ENCODE results near the gene C12orf43.

C12orf43 gene

DNA sequence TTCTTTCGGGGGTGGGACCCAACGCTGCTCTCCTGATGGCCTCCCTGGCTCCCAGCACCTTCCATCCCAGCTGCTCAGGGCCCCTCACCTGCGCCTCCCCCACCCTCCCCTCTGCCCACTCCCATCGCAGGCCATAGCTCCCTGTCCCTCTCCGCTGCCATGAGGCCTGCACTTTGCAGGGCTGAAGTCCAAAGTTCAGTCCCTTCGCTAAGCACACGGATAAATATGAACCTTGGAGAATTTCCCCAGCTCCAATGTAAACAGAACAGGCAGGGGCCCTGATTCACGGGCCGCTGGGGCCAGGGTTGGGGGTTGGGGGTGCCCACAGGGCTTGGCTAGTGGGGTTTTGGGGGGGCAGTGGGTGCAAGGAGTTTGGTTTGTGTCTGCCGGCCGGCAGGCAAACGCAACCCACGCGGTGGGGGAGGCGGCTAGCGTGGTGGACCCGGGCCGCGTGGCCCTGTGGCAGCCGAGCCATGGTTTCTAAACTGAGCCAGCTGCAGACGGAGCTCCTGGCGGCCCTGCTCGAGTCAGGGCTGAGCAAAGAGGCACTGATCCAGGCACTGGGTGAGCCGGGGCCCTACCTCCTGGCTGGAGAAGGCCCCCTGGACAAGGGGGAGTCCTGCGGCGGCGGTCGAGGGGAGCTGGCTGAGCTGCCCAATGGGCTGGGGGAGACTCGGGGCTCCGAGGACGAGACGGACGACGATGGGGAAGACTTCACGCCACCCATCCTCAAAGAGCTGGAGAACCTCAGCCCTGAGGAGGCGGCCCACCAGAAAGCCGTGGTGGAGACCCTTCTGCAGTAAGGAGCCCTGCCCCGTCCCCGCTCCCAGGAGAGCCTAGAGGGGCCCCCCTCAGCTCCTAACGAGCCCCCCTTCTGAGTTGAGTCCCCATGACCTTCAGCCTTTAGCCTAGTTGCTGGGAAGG, 37.7 kb downstream of the C12orf43 start, which contains the start of gene HNF1A:
TSS of gene HNF1A (plus strand) at position 248 of the 924 bp plus-strand sequence. CDS start at position 474, 226 bp downstream.
- DNase-seq (ENCODE audit: low read depth) = no peak

DNA sequence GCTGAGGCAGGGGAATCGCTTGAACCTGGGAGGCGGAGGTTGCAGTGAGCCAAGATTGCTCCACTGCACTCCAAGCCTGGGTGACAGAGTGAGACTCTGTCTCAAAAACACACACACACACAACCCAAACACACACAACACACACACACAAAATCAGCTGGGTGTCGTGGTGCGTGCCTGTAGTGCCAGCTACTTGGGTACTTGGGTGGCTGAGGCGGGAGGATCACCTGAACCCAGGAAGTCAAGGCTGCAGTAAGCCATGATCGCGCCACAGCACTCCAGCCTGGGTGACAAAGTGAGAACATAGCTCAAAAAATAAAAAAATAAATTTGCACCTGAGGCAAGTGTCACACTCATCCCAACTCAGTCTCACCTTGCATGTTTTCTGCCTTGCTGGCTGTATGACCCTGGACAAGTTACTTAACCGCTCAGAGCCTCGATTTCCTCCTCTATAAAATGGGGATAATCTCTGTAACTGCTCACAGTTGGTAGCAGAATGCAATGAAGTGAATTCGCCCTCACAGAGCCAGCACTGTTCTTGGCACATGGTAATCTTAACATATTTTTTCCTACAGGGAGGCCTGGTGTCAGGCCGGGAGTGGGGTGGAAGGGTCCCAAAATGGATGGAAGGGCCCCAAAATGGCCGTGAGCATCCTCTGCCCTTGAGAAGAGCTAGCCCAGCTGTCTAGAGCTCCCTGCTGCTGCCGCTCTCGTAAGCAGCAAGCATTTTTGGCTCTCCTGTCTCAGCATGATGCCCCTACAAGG, 38.6 kb downstream of the C12orf43 start:
- DNase-seq (ENCODE audit: low read depth) = no peak

DNA sequence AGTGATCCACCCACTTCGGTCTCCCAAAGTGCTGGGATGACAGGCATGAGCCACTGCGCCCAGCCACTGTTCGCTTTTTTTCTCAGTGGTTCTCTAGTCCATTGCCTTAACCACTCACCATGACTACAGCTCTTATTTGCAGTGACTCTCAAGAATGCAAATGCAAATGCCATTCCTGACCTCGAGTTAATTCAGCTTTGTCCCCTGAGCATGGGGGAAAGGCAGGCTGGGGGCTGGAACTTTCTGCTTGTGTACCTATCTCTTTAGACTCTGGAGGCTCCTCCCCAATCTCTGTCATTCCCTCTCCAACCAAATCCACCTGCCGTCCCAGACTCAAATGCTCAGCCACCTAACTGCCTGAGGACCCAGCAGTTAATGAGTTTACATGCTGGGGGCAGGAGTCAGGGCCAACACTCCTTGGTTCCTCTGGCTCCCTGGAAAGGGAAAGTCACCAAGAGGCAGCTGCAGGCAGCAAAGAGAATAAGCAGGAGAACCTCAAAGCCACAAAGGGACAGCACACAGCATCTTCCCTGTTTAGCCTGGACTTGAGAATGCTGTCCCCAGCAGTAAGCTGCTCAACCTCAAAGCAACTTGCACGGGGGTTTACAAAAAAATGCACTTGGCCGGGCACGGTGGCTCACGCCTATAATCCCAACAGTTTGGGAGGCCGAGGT, 43.3 kb downstream of the C12orf43 start:
- no peak for DNase-seq (ENCODE audit: low read depth)

DNA sequence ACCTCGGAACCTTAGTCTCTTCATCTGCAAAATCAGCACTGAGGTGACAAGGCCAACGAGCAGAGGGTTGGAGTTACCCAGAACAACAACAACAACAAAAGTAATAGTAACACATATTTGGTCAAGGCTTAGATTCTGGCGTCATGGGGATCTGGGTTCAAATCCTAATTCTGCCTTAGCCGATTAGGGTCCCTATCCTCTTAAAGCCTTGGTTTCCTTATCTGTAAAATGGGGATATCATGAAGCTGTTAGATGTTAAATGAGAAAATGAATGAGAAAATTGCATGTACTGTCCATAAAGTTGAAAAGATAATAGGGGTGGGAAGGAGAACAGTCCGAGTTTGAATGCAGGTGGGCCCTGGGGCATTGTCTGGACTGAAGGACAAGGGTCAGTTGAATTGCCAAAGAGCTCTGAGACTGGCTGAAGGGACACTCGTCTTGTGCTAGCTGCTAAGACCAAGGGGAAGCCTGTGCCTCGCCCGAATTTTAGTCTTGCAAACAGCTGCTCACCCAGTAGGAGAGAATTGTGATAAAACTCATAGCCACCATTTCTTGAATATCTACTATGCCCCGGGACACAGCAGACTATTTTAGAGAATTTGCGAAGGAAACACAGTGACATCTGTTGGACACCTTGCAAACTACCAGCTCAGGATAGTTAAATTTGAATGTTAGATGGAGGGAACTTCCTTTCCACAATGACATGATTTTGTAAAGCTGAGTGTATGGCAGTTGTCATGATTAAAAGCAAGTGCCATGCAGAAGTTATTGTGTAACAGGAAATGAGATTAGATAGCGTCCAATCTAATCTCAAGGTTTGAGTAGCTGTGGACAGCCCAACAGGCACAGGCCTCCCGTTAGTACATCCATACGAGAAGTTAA, 44.7 kb downstream of the C12orf43 start:
- DNase-seq (ENCODE audit: low read depth) = no peak

DNA sequence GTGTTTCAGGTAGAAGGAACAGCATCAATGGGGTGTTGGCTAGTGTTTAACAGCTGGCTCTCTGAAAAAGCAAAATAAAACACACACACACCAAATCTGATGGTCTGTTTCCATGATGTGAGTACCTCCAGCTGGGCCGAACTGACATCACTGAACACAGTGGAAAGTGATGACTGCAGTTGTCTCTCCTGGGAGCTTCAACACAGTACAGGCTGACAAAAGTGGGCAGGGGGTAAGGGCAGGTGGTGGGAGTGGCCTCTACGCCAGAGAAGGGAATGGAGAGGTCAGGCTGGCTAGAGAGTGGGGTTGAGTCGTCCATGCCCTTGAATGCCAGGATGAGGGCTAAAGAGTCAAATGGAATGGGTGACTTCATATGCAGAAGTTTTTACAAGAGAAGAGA, 46.0 kb downstream of the C12orf43 start:
- DNase-seq (ENCODE audit: low read depth) = no peak

DNA sequence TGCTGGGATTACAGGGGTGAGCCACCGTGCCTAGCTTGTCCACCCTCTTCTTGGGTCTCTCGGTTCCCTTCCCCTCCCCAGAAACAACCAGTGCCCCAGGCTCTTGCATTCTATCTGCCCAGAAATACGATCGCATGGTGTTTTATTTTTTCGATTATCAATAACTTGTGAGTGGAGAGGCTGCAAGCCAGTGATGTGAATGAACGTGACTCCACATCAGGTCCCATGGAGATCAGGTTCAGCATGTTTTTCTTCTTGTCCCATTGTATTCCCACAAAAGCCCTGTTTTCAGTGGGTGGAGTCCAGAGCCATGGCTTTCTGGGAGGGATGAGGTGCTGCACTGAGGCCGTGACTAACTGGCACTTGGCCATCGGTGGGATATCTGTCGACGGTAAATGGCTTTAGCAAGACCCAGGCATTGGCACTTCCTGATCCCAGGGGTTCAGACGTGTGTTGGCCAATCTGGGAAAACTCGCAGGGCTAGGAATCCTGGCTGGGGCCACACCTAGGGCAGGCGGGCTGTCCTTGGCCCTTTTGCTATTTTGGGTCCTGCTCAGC, 50.7 kb downstream of the C12orf43 start:
- no peak for DNase-seq (ENCODE audit: low read depth)

DNA sequence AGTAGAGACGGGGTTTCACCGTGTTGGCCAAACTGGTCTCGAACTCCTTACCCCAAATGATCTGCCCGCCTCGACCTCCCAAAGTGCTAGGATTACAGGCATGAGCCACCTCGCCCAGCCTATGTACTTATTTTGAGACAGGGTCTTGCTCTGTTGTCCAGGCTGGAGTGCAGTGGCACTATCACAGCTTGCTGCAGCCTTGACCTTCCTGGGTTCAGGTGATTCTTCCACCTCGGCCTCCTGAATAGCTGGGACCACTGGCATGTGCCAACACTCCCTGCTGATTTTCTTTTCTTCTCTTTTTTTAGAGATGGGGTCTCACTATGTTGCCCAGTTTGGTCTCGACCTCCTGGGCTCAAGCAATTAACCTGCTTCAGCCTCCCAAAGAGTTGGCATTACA, 52.0 kb downstream of the C12orf43 start:
- DNase-seq (ENCODE audit: low read depth) = no peak

DNA sequence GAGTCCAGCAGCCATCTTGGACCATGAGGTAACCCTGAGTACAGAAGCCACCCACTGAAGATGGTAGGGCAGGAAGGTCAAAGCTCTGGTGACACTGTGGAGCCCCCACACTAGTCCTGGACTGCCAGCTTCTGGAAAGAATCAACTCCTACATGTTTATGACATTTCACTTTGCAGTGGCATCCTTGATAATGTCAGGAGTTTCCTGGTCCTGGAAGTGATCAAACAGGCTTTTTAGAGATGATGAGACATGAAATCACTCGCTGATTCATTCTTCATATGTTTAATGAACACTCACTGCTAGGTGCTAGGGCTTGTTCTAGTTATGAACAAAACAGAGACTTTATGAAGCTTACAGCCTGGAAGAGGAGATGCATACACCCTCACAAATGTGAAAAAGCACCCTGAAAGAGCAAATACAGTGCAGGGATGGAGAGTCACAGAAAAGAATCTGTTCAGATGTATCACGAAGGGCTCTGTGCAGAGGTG, 53.7 kb downstream of the C12orf43 start:
- no peak for DNase-seq (ENCODE audit: low read depth)

DNA sequence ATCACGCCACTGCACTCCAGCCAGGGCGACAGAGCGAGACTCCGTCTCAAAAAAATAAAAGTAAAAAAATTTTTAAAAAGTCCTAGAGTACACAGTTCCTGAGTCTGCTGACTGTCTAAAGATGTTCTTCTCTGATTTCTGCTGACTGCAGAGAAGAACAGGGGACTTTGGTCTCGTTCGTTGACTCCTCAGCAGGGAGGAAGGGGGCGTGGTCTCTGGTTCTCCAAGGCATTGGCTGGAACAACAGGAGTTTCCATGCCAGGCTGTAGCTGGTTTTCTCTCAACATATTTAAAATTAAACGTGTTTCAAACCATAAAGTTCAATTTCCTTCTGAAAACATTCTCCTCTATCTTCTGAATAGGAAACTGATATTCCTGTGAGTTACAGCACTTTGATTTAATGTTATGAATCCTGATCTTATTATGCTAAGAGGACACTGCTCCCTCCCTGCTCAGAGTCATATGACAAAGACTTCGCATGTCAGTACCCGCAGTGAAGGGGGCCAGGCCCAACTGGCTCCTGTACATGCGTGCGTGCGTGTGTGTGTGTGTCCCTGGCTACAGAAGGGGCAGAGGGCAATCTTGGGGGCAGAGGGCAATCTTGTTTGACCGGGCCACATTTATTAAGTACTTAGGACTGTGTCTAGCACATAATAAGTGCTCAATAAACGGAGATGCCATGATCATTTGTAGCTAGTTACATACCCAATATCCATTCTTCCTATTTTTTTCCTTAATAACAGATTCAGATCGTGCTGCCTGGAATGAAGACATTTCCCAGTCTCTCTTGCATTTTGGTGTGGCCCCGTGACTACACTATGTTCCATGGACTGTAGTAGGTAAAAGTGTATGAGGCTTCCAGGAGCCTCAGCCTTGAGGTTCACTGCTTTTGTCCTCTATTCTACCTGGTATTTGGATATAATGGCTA, 54.4 kb downstream of the C12orf43 start:
- DNase-seq (ENCODE audit: low read depth) = no peak

DNA sequence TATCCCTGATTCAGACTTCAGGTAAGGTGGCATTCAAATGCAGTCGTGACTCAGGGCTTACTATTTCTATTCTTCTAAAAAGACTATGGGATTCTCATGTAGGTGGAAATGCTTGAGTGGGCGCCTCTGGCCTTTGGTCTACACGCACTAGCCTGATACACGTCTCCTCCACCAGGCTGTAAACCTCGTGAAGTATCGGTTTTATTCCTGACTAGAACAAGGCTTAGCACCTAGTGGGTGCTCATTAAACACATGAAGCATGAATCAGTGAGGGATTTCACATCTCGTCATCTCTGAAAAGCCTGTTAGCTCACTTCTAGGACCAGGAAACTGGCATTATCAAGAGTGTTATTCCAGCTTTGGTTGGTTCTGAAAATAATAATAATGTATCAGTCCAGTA, 55.6 kb downstream of the C12orf43 start:
- no peak for DNase-seq (ENCODE audit: low read depth)

DNA sequence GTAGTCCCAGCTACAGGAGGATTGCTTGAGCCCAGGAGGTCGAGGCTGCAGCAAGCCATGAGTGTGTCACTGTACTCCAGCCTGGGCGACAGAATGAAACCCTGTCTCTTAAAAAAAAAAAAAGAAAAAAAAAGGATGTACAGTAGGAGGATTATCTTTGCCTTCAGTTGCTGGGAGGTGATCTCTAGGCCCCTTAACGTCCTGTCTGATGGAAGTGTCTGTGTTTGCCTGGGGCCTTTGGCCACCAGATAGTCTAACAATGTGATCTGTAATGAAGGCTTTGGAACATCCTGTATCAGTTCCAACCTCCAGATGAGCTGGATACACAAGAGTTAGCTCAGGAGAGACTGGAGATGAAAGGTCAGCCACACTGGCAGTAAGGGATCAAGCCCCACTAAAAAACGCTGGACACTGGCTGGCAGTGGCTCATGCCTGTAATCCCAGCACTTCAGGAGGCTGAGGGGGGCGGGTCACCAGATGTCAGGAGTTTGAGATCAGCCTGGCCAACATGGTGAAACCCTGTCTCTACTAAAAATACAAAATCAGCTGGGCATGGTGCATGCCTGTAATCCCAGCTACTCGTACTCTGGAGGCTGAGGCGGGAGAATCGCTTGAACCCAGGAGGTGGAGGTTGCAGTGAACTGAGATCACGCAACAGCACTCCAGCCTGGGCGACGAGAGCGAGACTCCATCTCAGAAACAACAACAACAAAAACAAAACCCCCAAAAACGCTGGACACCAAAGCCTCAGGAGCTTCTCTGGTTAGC, 57.0 kb downstream of the C12orf43 start:
- no peak for DNase-seq (ENCODE audit: low read depth)

DNA sequence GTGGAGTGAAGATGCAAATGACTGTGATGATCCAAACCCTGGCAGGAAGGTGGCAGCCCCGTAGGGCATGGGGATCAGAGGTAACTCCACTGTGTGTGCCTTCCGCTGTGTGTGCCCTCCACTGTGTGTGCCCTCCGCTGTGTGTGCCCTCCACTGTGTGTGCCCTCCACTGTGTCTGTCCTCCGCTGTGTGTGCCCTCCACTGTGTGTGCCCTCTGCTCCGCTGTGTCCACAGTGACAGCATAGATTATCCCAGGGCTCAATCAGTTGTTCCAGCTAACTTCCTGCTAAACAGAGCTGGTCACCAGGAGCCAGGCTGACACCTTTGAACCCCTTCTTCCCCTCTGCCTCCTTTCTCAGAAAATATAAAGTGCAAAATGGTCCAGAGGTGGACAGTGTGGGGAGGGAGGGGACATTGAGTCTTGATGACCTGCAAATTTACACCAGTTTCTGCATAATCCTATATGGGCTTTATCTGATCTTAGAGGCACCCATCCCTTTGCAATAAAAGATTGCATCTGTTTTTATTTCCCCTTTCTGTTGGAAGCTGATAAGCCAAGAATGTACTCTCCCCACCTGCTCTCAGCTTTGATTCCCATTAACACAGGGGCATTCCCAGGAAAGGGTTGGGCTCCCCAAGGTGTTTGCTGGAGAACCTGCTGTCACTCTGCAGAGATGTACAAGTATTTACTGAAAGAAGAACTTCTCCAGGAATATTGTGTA, 59.5 kb downstream of the C12orf43 start:
- no peak for DNase-seq (ENCODE audit: low read depth)

DNA sequence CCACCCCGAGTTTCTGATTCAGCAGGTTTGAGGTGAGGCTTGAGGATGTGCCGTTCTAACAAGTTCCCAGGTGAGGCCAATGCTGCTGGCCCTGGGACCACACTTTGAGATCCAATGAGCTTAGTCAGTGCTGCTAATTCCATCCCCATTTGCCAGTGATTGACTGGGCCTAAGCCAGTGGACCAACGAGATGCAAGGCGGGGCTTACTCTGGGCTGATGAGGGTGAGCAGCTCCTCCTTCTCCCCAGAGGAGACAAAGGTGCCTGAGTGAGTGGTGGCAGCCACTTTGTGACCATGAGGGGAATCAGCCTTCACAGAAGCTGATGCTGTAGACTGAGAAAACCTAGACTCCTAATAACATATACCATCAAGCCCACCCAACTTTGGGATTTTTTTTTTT, 61.1 kb downstream of the C12orf43 start:
- DNase-seq (ENCODE audit: low read depth) = no peak

DNA sequence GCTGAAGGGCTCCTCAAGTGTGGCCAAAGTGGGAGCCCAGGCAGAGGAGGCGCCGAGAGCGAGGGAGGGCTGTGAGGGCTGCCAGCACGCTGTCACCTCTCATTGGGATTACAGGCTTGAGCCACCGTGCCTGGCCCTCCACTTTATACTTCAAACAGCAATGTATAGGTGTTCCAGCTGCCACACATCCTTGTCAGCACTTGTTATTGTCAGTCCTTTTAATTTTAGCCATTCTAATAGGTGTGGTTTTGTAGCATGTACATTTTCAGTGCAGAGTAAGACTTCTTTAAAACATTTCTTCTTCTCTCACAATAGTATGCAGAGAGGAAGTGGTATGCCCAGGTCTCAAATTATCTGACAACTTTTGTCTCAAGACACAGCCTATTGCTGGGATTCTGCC, 65.5 kb downstream of the C12orf43 start:
- DNase-seq (ENCODE audit: low read depth) = no peak

All from activated T-cell treated with anti-CD3 and anti-CD28 coated beads for 1 hour (primary cell).